Liver (tissue), 9 donors: ENCODE results near the gene NMBR. TPM values are rescaled to one million over a fixed set of nuclear protein-coding genes. Genes with fewer than 3 reads are reported as not detected.

Experiments used
- DNase-seq: peaks from one replicate; pipeline ENCODE4 v3.0.0-alpha.2; 2017; ENCODE audit warnings: low spot score
- H3K27ac ChIP-seq, 2 donors: one replicate each; pipeline ENCODE4 v1.7.0; 2013; ENCODE audit warnings: inconsistent platforms in 2 of 2, low read length in 2 of 2, control low read depth in 1 of 2, low read depth in 1 of 2, mild to moderate bottlenecking in 1 of 2
- H3K27me3 ChIP-seq, 4 donors: one replicate each; pipeline versions ENCODE4 v1.6.1 to v1.7.0; 2013; ENCODE audit warnings: low read length in 3 of 4, inconsistent platforms in 1 of 4, mild to moderate bottlenecking in 1 of 4, moderate library complexity in 1 of 4; ENCODE audit not compliant: control insufficient read depth in 4 of 4, insufficient read depth in 4 of 4
- H3K36me3 ChIP-seq, 4 donors: one replicate each; pipeline versions ENCODE4 v1.6.1 to v1.7.0; 2013; ENCODE audit warnings: low read length in 3 of 4, mild to moderate bottlenecking in 3 of 4, low read depth in 1 of 4, moderate library complexity in 1 of 4; ENCODE audit not compliant: control insufficient read depth in 4 of 4, insufficient read depth in 3 of 4
- H3K4me1 ChIP-seq, 4 donors: one replicate each; pipeline versions ENCODE4 v1.6.1 to v1.7.0; 2013; ENCODE audit warnings: low read length in 3 of 4, mild to moderate bottlenecking in 3 of 4, moderate library complexity in 1 of 4; ENCODE audit not compliant: control insufficient read depth in 4 of 4, insufficient read depth in 4 of 4
- H3K4me3 ChIP-seq, 3 donors: one replicate each; pipeline versions ENCODE4 v1.6.1 to v1.7.0; 2013; ENCODE audit warnings: low read length in 3 of 3, control low read depth in 1 of 3, low read depth in 1 of 3, mild to moderate bottlenecking in 1 of 3
- H3K9ac ChIP-seq, 2 donors: one replicate each; pipeline ENCODE4 v1.7.0; 2013; ENCODE audit warnings: low read length in 2 of 2, mild to moderate bottlenecking in 2 of 2, moderate library complexity in 2 of 2, control low read depth in 1 of 2, low read depth in 1 of 2
- H3K9me3 ChIP-seq, 4 donors: one replicate each; pipeline versions ENCODE4 v1.6.1 to v1.7.0; 2013; ENCODE audit warnings: low read length in 3 of 4; ENCODE audit not compliant: control insufficient read depth in 4 of 4
- CTCF ChIP-seq: fragments of 150-350 bp; IDR thresholded peaks from 2 replicates; pipeline ENCODE4 v1.5.1; 2017; ENCODE audit warnings: improper control_type of control experiment, low read depth, low read length; ENCODE audit not compliant: missing input control
- EGR1 ChIP-seq, 2 donors: IDR thresholded peaks; 2 replicates each; pipeline ENCODE4 v1.6.1; 2016 to 2018; ENCODE audit warnings: antibody characterized with exemption in 2 of 2, low read depth in 2 of 2
- FOXA1 ChIP-seq: IDR thresholded peaks from 2 replicates; pipeline ENCODE4 v1.6.1; 2016; ENCODE audit warnings: antibody characterized with exemption
- FOXA2 ChIP-seq: IDR thresholded peaks from 2 replicates; pipeline ENCODE4 v1.6.1; 2016; ENCODE audit warnings: antibody characterized with exemption
- GABPA ChIP-seq, 2 donors: IDR thresholded peaks in 1 of 2; conservative IDR thresholded peaks in 1 of 2; 2 replicates each; pipeline ENCODE4 v1.6.1; 2016; ENCODE audit warnings: antibody characterized with exemption in 2 of 2, mild to moderate bottlenecking in 1 of 2, moderate library complexity in 1 of 2
- HNF4A ChIP-seq, 2 donors: conservative IDR thresholded peaks; 2 replicates each; pipeline ENCODE4 v1.6.1; 2016; ENCODE audit warnings: antibody characterized with exemption in 2 of 2, mild to moderate bottlenecking in 2 of 2
- HNF4G ChIP-seq: IDR thresholded peaks from 2 replicates; pipeline ENCODE4 v1.6.1; 2016; ENCODE audit warnings: antibody characterized with exemption
- JUND ChIP-seq, 2 donors: IDR thresholded peaks; 2 replicates each; pipeline ENCODE4 v1.6.1; 2016; ENCODE audit warnings: antibody characterized with exemption in 2 of 2
- NR2F2 ChIP-seq: IDR thresholded peaks from 2 replicates; pipeline ENCODE4 v1.6.1; 2016; ENCODE audit warnings: antibody characterized with exemption
- RAD21 ChIP-seq, 2 donors: IDR thresholded peaks; 2 replicates each; pipeline ENCODE4 v1.6.1; 2016; ENCODE audit warnings: antibody characterized with exemption in 2 of 2, mild to moderate bottlenecking in 2 of 2
- RXRA ChIP-seq, 2 donors: IDR thresholded peaks; 2 replicates each; pipeline ENCODE4 v1.6.1; 2017 to 2018; ENCODE audit warnings: antibody characterized with exemption in 2 of 2, mild to moderate bottlenecking in 1 of 2
- SP1 ChIP-seq: IDR thresholded peaks from 2 replicates; pipeline ENCODE4 v1.6.1; 2018; ENCODE audit warnings: antibody characterized with exemption, mild to moderate bottlenecking
- TAF1 ChIP-seq: conservative IDR thresholded peaks from 2 replicates; pipeline ENCODE4 v1.6.1; 2016; ENCODE audit warnings: antibody characterized with exemption, mild to moderate bottlenecking
- YY1 ChIP-seq: IDR thresholded peaks from 2 replicates; pipeline ENCODE4 v1.6.1; 2016; ENCODE audit warnings: antibody characterized with exemption, mild to moderate bottlenecking
- WGBS: extraction: QIAGEN DNeasy Blood & Tissue Kit; methylation state at CpG from one replicate; pipeline ENCODE4 v1.1.7; 2013; 5-methylcytosine and 5-hydroxymethylcytosine counted together
- polyA plus RNA-seq, 2 donors: library from polyadenylated mRNA; stranded (reverse) in 1 of 2; unstranded in 1 of 2; fragments of 200-250 nt in 1 of 2; fragments of >200 nt in 1 of 2; fragmentation: Nextera tagmentation in 1 of 2; extraction: Ambion mirVana in 1 of 2; gene quantifications; one replicate each; pipeline versions ENCODE4 v1.2.1 to v1.2.3, GENCODE V29; 2013 to 2015
- total RNA-seq, 2 donors: library from RNA; depleted of rRNA; stranded (reverse); fragments of >200 nt; gene quantifications; one replicate each; pipeline ENCODE4 v1.2.3, GENCODE V29; 2014
- TF ChIP-seq, protein P1 (sequence below): IDR thresholded peaks from 2 replicates; pipeline ENCODE4 v1.6.1; 2016; ENCODE audit warnings: antibody characterized with exemption
- TF ChIP-seq, protein P2 (sequence below): IDR thresholded peaks from 2 replicates; pipeline ENCODE4 v1.6.1; 2016; ENCODE audit warnings: antibody characterized with exemption
- TF ChIP-seq, protein P3 (sequence below): IDR thresholded peaks from 2 replicates; pipeline ENCODE4 v1.6.1; 2016; ENCODE audit warnings: antibody characterized with exemption, mild to moderate bottlenecking
- TF ChIP-seq, protein P4 (sequence below): IDR thresholded peaks from 2 replicates; pipeline ENCODE4 v1.6.1; 2016; ENCODE audit warnings: antibody characterized with exemption
- donor health status: healthy.
- donor health status: healthy.
- donor health status: healthy.
- donor health status: healthy.
- donor health status: healthy.

NMBR gene
- total and polyA plus RNA-seq, 4 donors: not detected

DNA sequence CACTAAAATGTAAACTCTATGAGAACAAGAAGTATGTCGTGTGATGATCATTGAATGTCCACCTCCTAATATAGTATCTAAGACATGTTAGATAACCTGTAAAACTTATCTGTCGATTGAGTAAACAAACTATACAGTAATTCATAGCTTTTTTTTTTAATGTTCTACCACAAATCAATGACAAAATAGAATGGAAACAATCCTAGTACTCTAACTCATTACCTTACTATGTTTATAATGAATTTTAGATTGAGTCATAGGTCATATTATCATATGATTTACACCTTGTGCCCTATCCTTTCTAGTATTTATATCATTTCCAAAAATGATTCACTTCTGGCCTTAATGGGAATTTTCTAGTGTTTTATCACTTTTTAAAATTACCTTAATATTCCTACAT lies 6.3 kb upstream of the NMBR start:
- no peaks in the 10 kb centered on the region for H3K9me3 ChIP-seq
- WGBS: 81% methylated on average over 2 of the region's 2 CpGs
- H3K36me3 ChIP-seq: no peaks in the 10 kb centered on the region
- TF ChIP-seq GABPA (IDR thresholded peaks at IDR 0.05 in 1 of 2, conservative IDR thresholded peaks at IDR 0.05 in 1 of 2) (no peak), TAF1 (no peak), SP1 (no peak), EGR1 (IDR thresholded peaks at IDR 0.05; ENCODE audit: low read depth in 2 of 2) (no peak), NR2F2 (no peak), JUND (IDR thresholded peaks at IDR 0.05) (no peak), HNF4G (no peak), RXRA (IDR thresholded peaks at IDR 0.05) (no peak), FOXA2 (no peak), YY1 (no peak), CTCF (no peak), RAD21 (IDR thresholded peaks at IDR 0.05) (no peak), HNF4A (conservative IDR thresholded peaks at IDR 0.05) (no peak), FOXA1 (no peak)
- TF ChIP-seq, protein P1, sequence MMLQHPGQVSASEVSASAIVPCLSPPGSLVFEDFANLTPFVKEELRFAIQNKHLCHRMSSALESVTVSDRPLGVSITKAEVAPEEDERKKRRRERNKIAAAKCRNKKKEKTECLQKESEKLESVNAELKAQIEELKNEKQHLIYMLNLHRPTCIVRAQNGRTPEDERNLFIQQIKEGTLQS: no peak
- TF ChIP-seq, protein P2, sequence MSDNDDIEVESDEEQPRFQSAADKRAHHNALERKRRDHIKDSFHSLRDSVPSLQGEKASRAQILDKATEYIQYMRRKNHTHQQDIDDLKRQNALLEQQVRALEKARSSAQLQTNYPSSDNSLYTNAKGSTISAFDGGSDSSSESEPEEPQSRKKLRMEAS: no peak
- TF ChIP-seq, protein P3, sequence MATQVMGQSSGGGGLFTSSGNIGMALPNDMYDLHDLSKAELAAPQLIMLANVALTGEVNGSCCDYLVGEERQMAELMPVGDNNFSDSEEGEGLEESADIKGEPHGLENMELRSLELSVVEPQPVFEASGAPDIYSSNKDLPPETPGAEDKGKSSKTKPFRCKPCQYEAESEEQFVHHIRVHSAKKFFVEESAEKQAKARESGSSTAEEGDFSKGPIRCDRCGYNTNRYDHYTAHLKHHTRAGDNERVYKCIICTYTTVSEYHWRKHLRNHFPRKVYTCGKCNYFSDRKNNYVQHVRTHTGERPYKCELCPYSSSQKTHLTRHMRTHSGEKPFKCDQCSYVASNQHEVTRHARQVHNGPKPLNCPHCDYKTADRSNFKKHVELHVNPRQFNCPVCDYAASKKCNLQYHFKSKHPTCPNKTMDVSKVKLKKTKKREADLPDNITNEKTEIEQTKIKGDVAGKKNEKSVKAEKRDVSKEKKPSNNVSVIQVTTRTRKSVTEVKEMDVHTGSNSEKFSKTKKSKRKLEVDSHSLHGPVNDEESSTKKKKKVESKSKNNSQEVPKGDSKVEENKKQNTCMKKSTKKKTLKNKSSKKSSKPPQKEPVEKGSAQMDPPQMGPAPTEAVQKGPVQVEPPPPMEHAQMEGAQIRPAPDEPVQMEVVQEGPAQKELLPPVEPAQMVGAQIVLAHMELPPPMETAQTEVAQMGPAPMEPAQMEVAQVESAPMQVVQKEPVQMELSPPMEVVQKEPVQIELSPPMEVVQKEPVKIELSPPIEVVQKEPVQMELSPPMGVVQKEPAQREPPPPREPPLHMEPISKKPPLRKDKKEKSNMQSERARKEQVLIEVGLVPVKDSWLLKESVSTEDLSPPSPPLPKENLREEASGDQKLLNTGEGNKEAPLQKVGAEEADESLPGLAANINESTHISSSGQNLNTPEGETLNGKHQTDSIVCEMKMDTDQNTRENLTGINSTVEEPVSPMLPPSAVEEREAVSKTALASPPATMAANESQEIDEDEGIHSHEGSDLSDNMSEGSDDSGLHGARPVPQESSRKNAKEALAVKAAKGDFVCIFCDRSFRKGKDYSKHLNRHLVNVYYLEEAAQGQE: no peak
- TF ChIP-seq, protein P4, sequence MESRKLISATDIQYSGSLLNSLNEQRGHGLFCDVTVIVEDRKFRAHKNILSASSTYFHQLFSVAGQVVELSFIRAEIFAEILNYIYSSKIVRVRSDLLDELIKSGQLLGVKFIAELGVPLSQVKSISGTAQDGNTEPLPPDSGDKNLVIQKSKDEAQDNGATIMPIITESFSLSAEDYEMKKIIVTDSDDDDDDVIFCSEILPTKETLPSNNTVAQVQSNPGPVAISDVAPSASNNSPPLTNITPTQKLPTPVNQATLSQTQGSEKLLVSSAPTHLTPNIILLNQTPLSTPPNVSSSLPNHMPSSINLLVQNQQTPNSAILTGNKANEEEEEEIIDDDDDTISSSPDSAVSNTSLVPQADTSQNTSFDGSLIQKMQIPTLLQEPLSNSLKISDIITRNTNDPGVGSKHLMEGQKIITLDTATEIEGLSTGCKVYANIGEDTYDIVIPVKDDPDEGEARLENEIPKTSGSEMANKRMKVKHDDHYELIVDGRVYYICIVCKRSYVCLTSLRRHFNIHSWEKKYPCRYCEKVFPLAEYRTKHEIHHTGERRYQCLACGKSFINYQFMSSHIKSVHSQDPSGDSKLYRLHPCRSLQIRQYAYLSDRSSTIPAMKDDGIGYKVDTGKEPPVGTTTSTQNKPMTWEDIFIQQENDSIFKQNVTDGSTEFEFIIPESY: no peak
- H3K27me3 ChIP-seq: no peaks in the 10 kb centered on the region
- H3K9ac ChIP-seq: no peak overlapping the region
- no peak for DNase-seq
- H3K27ac ChIP-seq: no peak overlapping the region
- H3K4me3 ChIP-seq: no peak overlapping the region
- H3K4me1 ChIP-seq: peaks cover 4 to 21% (median 14%) of the 10 kb centered on the region in 4 donors
